HG03064 (cell line): Measurements from ENCODE around the gene CRIP1.

ENCODE experiments used
- ATAC-seq: cut with Tn5 transposase; IDR thresholded peaks from one replicate; pipeline ENCODE4 v1.9.1; 2021; ENCODE audit warnings: low read depth; ENCODE audit not compliant: unreplicated experiment

The CRIP1 gene

DNA sequence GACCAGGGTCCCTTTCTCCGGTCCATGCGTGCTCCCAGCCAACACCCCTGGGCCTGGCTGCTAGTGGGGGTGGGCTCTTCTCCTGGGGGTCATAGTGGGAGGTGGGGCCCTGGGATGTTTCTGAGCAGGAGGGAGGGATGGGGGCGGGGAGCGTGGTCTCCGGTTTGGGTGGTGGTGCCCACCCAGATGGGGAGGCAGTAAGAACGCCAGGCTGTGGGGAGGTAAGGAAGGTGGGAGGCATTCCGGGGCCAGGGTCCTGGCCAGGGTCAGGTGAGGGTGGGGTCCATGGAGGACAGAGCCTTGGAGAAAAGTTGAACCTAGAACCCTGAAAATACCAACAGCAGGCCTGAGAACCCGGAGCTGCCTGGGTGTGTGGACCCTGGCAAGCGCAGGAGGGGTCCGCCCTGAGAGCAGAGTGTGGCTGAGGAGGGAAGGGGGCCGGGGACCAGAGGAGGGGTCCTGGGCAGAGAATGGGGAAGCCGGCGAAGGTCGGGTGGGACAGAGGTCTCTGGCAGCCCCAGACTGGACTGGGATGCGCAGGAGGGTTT, 6.4 kb upstream of the CRIP1 start:
- ATAC-seq: no peak

DNA sequence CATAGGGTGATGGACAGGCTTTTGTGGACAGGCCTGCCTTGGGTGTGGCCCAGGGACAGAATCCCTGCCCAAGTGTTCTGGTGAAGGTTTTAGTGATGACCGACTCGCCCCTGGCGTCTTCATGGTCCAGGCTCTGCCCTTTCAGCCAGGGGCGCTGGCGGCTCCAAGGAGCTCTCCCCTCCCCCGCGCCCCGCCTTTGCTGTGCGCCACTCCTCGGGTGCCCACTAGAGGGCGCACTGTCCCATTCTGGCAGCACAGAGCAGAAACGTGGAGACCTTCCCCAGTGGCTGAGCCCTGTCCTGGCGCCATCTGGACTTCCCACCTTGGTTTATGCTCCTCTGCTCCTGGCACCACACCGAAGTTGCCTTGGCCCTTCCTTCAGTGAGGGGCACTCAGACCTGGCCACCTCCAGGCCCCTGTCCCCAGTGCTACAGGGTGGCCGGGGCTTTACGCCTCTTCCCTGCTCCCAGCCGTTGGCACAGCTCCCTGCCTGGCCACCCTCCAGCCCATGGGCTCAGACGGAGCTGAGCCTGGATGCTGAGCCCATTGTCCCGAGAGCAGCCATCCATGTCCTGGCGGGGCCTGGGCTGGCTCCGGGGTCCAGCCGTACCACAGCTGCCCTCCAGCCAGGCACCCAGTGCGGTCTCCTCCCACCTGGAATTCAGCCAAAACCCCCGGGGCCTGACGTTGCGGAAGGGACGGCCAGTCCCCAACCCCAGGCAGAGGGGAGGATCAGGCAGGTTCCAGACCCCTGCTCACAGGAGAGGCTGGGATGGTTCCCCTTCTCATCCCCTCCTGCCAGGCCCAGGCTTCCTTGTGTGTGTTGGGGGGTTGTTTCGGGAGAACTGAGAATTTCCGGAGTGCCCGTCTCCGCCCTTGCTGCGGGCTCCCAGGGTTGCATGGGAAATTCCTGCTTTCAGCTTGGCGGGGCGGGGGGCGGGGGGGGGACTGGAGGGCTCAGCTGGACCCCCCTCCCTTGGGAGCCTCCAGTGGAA, 5.6 kb upstream of the CRIP1 start:
- ATAC-seq: peak; percentile 53

DNA sequence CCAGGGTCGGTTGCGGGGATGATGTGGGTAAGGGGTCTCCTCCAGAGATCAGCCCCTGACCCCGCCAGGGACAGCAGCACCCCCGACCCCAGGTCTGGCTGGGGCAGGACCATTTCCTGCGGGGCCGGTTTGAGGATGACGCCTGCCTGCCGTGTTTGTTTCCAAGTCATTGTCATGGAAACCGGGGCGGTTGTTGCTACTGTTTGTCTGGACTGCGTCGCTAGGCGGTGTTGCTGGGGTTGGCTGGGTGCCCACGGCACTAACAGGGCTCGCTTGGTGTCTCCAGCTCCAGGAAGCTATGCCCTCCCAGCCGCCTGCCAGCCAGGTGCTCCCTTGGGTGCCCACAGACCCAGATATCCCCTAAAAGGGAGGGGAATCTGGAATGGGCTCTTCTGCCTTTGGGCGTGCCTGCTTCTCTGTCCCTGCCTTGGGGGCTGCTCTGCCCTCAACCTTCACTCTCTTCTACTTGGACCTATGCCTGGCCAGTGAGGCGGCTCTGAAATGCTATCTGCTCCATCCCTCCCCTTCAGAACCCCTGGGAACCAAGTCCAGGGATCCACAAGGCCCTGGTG, 4.7 kb upstream of the CRIP1 start:
- no peak for ATAC-seq

- no peak for ATAC-seq
These were observed 4.1 kb upstream of the CRIP1 start for GRCh38 chr14:105482486-105483110.

DNA sequence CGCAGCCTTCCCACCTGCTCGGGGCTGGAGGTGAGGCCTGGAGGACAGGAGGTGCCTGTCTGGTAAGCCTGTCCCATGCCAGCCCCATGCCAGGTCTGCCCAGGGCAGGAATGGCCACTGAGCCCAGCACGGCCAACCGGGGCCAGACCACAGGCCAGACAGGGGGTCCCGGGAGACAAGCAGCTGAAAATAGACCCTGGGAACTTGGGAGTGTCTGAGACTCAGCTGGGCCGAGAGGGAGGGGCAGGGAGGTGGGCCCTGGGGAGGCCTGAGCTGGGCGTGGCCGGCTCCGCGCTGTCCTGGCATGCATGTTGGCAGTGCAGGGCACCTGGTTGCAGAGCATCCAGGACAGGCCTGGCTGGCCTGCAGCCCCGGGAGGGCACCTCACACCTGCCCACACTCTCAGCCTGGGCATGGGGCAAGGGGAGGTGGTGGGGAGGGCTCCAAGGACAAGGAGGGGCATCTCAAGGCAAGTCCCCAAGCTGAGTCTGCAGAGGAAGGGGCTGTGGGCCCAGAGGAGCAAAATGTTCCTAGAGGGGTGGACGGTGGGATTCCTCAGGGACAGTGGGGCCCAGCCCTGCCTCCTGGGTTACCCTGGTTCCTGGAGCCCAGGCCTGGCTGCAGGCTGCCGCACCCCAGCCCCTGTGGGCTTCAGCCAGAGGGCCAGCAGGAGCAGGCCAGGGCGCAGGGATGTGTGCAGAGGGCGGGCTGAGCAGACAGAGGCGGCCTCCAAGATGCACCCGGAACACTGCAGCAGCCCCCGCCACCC, 3.2 kb upstream of the CRIP1 start:
- no peak for ATAC-seq

- ATAC-seq: no peak
These were observed 2.4 kb upstream of the CRIP1 start for GRCh38 chr14:105484069-105484996.

DNA sequence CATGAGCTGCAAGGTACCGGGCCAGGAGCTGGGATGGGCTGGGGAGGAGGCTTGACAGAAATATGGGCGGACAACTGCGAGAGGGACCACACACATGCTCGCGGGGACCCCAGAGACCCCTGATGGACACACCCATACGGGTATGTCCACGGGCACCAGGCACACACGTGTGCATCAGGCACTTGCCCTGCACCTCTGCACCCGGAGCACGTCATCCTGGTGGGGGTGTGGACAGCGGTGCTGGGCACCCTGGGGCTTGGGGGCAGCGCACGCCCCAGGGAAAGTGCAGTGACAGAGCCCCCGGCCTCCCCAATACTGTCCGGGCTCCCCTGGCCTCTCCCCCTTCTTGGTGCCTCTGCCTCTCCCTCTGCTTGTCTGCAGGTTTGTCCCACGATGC, 1.7 kb upstream of the CRIP1 start:
- ATAC-seq: no peak

GRCh38 chr14:105485739-105486162, 935 bp upstream of the CRIP1 start:
- ATAC-seq: no peak

DNA sequence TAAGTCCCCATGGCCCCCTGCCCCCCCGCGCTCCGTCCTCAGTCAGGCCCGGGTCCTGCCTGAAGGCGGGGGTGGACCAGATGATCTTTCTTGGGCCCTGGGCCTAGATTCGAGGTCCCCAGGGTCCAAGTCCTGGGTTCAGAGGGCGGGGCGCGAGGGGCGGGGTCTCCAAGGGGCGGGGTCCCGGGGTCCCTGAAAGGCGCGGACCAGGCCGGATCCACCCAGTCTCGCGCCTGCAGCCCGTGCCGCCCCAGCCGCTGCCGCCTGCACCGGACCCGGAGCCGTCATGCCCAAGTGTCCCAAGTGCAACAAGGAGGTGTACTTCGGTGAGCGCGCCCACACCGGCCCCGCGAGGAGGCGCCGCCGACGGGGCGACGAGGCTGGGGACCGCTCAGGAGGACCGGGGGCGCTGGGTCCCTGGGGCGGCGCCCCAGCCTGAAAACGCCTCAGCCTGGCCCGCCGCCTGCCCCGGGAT, 325 bp downstream of the CRIP1 start:
- no peak for ATAC-seq

GRCh38 chr14:105487449-105487985, 831 bp downstream of the CRIP1 start:
- ATAC-seq: no peak

DNA sequence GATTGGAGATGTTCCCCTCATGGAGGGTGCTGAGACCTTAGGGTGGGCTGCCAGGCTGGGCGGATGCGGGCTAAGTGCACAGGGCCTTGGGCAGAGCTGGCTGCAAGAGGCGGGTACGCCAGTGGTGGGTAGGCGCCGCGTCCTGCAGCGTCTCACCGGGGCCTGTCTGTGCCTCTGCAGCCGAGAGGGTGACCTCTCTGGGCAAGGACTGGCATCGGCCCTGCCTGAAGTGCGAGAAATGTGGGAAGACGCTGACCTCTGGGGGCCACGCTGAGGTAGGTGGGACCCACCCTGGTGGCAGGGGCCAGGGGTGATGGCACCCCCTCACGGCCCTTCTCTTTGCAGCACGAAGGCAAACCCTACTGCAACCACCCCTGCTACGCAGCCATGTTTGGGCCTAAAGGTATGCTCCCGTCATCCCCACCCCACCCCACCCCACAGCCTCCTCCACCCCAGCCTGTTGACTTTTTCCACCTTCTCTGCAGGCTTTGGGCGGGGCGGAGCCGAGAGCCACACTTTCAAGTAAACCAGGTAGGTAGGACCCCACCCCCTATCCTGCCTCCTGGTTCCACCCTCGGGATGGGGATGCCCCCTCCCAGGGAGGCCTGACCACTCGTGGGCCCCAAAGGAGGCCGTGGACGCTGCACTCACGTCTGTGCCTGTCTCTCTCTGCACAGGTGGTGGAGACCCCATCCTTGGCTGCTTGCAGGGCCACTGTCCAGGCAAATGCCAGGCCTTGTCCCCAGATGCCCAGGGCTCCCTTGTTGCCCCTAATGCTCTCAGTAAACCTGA, 1.5 kb downstream of the CRIP1 start:
- no peak for ATAC-seq

- no peak for ATAC-seq
These were observed 2.3 kb downstream of the CRIP1 start for GRCh38 chr14:105488781-105489541.

- no peak for ATAC-seq
These were observed 3.0 kb downstream of the CRIP1 start for GRCh38 chr14:105489542-105490266.

- peak; percentile 3 for ATAC-seq
These were observed 3.5 kb downstream of the CRIP1 start for GRCh38 chr14:105490267-105490571.

DNA sequence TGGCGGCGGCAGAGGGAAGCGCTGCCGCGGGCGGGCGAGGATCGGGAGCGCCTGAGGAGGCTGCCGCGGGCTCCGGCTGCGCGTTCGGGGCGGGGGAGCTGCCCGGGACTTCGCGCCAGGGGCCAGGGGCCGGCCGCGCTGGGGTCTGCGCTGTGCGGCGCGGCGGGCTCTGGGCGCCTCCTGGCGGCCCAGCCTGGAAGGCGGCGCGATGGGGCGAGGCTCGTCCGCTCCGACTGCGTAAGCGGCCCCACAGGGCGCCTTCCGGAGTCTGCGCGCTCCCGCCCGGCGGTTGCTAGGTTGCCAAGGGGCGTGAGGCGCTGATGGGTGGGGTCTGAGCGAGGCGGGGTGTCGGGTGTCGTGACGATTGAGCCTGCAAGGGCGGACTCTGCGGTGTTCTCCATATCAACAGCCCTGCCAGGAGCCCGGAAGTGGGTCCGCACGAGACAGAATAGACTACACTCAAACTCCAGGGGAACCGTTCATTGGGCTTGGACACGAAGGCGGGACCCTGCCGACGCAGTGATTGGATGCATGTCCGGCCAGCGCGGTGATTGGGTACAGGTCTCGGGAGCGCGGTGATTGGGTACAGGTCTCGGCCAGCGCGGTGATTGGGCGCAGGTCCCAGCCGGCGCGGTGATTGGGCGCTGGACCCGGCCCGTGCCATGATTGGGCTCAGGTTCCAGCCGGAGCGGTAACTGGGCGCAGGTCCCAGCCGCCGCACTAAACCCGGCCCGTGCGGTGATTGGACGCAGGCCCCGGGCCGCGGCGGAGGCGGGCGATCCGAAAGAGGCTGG, 4.1 kb downstream of the CRIP1 start, which contains the start of gene TEDC1:
Gene TEDC1, plus strand, starts transcription at position 675 of the 794 bp plus-strand sequence. CDS start 130 bp downstream, outside the sequence.
- peak; percentile 62 for ATAC-seq

DNA sequence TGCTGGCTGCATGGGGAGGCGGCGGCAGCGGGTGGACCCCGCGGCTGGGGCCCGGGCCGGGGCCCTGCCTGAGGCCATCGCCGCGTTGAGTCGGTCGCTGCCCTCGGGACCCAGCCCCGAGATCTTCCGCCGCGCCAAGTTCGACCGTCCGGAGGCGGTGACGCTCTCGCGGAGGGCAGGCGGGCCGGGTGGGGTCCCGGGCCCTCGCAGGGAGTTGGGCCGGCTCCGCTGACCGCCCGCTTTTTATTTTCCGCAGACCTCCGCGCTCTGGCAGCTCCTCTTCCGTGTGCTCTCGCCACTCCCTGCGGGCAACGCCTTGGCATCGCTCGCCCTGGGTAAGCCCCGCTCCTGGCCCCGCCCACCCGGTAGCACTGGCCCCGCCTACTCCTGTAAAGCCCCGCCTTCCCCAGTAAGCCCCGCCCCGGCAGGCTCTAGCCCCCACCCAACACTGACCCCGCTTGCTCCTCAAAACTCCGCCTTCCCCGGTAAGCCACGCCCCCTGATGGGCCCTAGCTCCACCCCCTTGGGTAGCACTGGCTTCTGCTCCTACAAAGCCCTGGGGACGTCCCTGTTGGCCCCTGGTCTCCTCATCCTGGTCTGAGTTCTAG, 4.8 kb downstream of the CRIP1 start:
- no peak for ATAC-seq
